GM18858 (cell line): ENCODE results near the gene NUMA1.

Experiments
- ATAC-seq: cut with Tn5 transposase; IDR thresholded peaks from one replicate; pipeline ENCODE4 v1.9.1; 2021; ENCODE audit not compliant: unreplicated experiment

The NUMA1 gene

DNA sequence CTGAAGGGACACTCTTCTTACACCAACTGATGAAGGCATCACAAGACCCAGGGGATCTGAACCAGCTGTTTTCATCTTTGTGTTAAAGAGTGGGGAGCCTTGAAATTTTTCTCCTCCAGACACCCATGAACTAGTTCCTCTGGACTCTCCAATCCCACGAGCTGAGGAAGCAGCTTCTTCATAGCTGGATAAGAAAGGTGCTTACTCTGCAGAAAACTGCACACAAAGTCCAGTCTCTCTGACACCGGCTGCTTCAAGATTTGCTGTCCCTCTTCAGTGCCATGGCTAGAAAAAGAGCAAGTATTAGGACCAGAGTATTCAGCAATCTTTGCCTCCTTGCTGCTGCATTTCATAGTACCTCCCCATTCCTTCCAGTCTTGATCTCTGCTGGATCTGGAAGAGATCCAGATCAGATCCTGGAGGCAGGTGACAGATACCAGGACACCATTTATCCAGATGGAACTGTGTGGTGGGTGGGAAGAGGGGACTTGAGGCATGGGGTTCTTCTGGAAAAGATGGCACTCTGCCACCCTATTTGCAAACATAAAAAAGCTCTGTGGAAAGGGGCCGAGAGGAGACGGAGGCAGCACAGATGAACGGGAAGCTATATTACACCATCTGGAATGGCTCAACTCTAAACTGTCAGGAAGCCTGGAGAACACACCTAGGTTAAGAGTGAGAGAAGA, 56.1 kb downstream of the NUMA1 start:
- ATAC-seq, result no peak

- ATAC-seq, result no peak
These were observed 57.0 kb downstream of the NUMA1 start for GRCh38 chr11:72023335-72023734.

DNA sequence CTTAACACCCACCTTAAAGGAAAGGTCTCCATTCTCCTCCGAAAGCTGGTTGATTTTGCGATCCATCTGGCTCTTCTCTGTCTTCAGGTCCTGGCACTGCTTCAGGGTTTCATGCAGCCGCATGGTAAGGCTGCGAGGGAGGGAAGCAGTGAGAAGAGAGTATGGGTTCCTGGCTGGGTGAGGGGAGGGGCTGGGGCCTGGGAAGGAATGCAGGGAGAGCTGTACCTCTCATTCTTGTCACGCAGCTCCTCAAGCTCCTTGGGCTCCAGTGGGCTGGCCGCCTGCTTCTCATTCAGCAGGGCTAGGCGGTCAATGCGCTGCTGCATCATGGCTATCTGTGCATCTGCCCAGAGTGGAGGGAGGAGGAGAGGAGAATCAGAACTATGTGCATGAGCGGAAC, 62.2 kb downstream of the NUMA1 start:
- no peak for ATAC-seq

GRCh38 chr11:72015511-72016061, 64.8 kb downstream of the NUMA1 start:
- no peak for ATAC-seq

- ATAC-seq, result no peak
These were observed 65.5 kb downstream of the NUMA1 start for GRCh38 chr11:72014761-72015320.

DNA sequence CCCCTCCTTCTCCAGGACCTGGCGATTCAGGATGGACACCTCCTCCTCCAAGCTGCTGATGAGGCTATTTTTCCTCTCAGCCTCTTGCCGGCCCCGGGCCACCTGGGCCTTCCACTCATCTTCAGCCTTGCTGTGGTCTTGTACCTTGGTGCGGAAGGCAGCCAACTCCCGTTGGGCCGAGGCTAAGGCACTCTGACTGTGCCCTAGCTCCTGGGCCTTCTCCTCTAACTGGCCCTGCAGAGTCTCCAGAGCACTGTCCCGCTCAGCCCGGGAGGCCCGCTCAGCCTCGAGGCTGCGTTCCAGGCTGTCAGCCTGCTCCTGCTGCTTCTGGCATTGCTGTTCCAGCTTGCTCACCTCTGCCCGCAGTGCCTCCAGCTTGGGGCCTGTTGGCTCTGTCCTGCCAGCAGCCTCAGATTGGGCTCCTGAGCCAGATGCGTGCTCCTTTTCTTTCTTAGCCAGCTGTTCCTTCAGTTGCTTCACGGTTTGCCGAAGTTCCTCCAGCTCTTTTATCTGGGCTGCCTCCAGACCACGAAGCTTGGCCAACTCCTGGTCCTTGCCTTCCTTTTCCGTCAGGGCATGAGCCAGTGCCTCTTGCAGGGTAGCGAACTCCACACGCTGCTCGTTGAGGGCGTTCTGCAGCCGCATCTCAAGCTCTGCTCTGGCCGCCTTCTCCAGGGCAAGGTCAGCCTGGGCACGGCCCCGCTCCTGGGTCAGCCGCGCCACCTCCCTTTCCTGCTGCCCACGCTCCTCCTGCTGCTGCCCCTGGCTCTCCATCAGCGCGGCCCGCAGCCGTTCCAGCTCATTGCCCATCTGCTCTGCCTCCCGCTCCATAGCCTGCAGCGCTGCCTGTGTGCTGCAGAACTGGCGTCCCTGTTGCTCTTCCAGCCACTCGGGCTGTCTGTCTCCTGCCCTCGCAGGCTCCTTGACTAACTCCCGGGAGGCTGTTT, 66.3 kb downstream of the NUMA1 start:
- ATAC-seq, result no peak

GRCh38 chr11:72012897-72013721, 67.2 kb downstream of the NUMA1 start:
- no peak for ATAC-seq

DNA sequence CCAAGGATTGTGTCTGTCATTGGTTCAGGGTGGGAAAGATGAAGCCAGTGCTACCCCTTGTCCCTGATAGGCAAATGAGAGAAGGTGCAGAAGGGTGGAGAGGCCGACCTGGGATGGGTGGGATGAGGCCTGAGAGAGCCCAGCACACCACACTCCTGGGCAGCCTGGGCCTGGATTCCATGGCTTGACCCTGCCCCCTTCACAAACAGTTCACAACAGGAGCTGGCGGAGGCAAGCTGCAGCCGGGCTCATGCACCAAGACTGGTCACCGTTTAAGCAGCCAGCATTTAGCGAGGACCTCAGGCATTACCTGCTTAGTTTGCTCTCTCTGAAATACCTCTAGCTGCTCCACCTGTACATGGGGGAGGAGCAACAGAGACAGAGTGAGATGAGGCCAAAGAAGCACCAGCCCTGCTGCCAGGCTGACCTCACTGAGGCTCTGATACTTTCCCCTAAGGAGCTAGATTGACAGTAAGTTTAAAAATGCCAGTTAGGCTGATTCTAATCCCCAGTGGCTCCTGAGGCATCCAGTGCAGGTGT, 68.2 kb downstream of the NUMA1 start:
- no peak for ATAC-seq

- no peak for ATAC-seq
These were observed 69.7 kb downstream of the NUMA1 start for GRCh38 chr11:72010529-72011233.

GRCh38 chr11:72009156-72009555, 71.2 kb downstream of the NUMA1 start:
- ATAC-seq, result no peak

DNA sequence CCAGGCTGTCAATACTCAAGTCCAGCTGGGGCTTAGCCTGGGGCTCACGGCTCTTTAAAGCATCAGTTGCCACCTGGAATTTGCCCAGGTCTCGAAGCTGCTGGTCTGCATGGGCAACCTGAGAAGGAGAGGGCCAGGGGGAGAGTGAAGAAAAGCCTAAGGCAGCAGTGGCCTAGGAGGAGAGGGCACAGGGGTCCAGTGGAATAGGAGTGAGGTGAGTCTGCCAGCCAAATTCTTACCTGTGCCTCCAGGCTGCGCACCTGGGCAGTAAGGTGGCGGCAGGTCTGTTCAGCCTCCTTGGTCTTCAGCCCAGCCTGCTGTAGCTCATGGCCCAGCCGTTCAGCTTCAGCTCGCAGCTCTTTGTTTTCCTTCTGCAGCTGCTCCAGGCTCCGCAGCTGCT, 71.6 kb downstream of the NUMA1 start:
- ATAC-seq, result no peak

GRCh38 chr11:72007587-72007986, 72.8 kb downstream of the NUMA1 start:
- no peak for ATAC-seq

GRCh38 chr11:72007089-72007476, 73.3 kb downstream of the NUMA1 start:
- ATAC-seq, result no peak

- ATAC-seq, result no peak
These were observed 73.8 kb downstream of the NUMA1 start for GRCh38 chr11:72006309-72007088.

DNA sequence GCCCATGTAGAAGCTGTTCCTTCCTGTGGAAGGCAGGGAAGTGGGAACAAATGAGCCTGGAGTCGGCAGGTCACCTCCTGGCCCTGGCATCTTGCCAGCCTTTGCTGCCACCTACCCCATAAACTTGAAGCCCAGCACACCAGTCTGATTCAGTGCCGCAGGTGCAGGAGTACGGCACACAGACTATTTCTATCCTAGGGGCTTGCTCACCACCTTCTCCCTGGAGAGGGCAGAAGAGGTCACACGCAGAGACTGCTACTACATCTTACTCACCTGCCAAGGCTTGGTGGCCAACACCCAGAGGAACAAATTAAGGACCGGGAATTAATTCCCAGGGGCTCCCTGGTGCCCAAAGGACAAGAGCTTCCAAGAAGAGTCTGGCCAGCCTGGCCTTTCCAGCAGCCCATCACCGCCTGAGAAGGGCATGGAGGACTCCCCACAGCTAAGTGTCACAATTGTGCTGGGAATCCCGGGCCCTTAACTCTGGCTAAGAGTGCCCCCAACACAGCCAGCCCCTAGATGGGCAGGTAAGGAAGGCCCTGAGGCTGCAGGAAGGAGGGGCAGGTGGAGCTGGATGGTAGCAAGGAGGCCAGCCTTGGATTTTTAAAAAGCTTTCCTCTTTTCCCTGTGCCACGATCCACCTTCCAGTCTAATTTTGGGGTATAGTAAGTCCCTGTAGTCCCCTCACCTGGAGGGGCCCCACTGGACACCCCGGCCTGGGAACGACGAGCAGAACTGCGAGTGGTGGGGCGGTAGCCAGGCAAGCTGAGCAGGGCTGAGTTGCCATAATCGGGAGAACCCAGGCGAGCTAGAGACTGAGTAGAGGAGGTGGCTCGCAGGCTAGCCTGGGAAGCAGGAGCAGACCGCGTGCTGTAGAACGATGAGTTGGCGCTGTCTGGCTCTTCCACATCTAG, 74.7 kb downstream of the NUMA1 start:
- no peak for ATAC-seq

DNA sequence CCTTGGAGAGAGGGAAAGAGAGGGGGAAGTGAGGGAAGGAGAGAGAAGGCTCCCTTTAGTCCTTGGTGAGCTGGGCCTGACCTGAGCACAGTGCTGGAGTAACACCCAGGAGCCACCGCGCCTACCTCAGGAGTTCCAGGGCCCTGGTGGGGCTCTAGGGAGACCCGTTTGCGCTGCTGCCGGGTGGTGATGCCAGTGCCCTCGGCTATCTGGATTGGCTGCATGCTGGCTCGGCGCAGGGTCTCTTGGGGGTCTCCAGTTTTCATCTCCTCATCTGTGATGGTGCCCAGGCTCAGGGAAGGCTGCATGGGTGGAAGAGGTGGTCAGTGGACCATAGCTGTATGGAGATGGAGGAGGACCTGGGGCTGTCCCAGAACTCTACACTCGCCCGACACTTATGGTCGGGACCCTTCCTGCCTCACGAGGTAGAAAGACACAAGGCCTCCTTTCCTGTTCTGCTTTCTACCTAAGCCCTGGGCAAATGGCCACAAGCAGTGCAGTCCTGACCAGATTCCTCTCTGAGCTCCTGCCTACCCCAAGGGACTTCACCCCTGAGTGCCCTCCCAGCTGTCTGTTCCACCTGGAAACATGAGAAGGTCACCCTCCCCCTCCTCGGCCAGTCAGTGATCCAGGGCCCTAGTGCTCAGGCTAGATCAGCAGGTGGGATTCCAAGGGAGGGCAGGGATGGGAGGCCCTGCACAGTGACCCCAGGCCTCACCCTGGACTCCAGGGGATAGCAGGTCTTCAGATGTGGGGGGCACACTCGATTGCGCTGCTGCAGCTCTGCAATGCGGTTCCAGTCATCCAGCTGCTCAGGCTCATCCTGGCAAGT, 75.6 kb downstream of the NUMA1 start:
- no peak for ATAC-seq

DNA sequence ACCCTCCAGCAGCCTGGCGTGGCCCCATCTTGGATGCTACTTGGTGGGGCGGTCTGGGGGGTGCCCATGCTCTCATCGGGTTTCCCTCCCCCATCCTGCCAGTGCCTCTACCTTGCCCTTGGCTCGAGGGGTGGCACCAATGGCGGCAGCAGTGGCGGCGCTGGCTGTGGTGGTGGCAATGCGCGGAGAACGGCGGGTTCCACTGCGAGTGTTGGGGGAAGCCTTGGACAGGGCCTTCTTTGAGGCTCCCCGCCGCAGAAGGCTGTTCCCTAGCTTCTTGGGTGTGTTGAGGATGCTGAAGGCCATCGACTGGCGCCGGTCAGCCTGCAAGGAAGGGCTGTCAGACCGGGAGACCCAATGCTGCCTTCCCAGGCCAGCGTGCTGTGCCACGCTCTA, 76.6 kb downstream of the NUMA1 start:
- ATAC-seq, result no peak
